Progenitor cell of endocrine pancreas (in vitro differentiated cells): ENCODE results near the gene IL12A. TPM values are rescaled to one million over a fixed set of nuclear protein-coding genes. Genes with fewer than 3 reads are reported as not detected.

Experiments used
- DNase-seq: peaks from one replicate; pipeline ENCODE4 v3.0.0; 2021; ENCODE audit warnings: low spot score; ENCODE audit not compliant: unreplicated experiment
- H3K27ac Mint-ChIP-seq: 2 replicates; pipeline ENCODE4 v1.8.0; 2021; ENCODE audit warnings: mild to moderate bottlenecking, moderate library complexity, mixed read lengths
- H3K27me3 Mint-ChIP-seq: 2 replicates; pipeline ENCODE4 v1.8.0; 2021; ENCODE audit warnings: mixed read lengths
- H3K36me3 Mint-ChIP-seq: 2 replicates; pipeline ENCODE4 v1.8.0; 2022; ENCODE audit warnings: mixed read lengths; ENCODE audit not compliant: insufficient read depth
- H3K4me1 Mint-ChIP-seq: 2 replicates; pipeline ENCODE4 v1.8.0; 2021; ENCODE audit warnings: low read depth, mixed read lengths
- H3K4me3 Mint-ChIP-seq: 2 replicates; pipeline ENCODE4 v1.8.0; 2021; ENCODE audit warnings: low read depth, mild to moderate bottlenecking, moderate library complexity, mixed read lengths
- H3K9me3 Mint-ChIP-seq: 2 replicates; pipeline ENCODE4 v1.8.0; 2021; ENCODE audit warnings: low read depth, mixed read lengths
- CTCF ChIP-seq: fragments of 200-600 bp; sonication (generic); IDR thresholded peaks from one replicate; pipeline ENCODE4 v1.5.0; 2021; ENCODE audit warnings: antibody characterized with exemption, mild to moderate bottlenecking; ENCODE audit not compliant: unreplicated experiment
- total RNA-seq: library from RNA; stranded (reverse); gene quantifications from 2 replicates; pipeline ENCODE4 v1.2.1, GENCODE V29; 2021

The IL12A gene
- total RNA-seq, 1 donor from 2014 or later, result not detected

- Mint-ChIP-seq H3K4me1 (peaks cover 27% of the 10 kb centered on the region), H3K27me3 (peaks cover 41% of the 10 kb centered on the region), H3K4me3 (no peak overlapping the region), H3K36me3 (no peaks in the 10 kb centered on the region), H3K27ac (no peak overlapping the region), H3K9me3 (peaks cover 7% of the 10 kb centered on the region)
- no peak for TF ChIP-seq CTCF
- DNase-seq, result no peak
Measured at GRCh38 chr3:159991591-159991990, 3.0 kb downstream of the IL12A start.

GRCh38 chr3:159992589-159992988 lies 4.0 kb downstream of the IL12A start:
- Mint-ChIP-seq H3K27ac (no peak overlapping the region), H3K4me1 (peaks cover 27% of the 10 kb centered on the region), H3K36me3 (no peaks in the 10 kb centered on the region), H3K9me3 (peaks cover 7% of the 10 kb centered on the region), H3K27me3 (peaks cover 37% of the 10 kb centered on the region), H3K4me3 (no peak overlapping the region)
- DNase-seq, result no peak
- no peak for TF ChIP-seq CTCF

- Mint-ChIP-seq H3K4me1 (peaks cover 27% of the 10 kb centered on the region), H3K9me3 (peaks cover 7% of the 10 kb centered on the region), H3K27me3 (peaks cover 28% of the 10 kb centered on the region), H3K4me3 (no peak overlapping the region), H3K36me3 (no peaks in the 10 kb centered on the region), H3K27ac (no peak overlapping the region)
- DNase-seq, result no peak
- no peak for TF ChIP-seq CTCF
Measured at GRCh38 chr3:159994182-159994581, 5.5 kb downstream of the IL12A start.

- peaks cover 22% of the 10 kb centered on the region for H3K27me3 Mint-ChIP-seq
- no peaks in the 10 kb centered on the region for H3K36me3 Mint-ChIP-seq
- no peak overlapping the region for H3K27ac Mint-ChIP-seq
- peaks cover 7% of the 10 kb centered on the region for H3K9me3 Mint-ChIP-seq
- no peak for TF ChIP-seq CTCF
- DNase-seq, result no peak
- H3K4me1 Mint-ChIP-seq, result peaks cover 27% of the 10 kb centered on the region
- H3K4me3 Mint-ChIP-seq, result no peak overlapping the region
Measured at GRCh38 chr3:159995091-159995490, 6.5 kb downstream of the IL12A start.

GRCh38 chr3:159996018-159996417 lies 7.4 kb downstream of the IL12A start:
- peaks cover 24% of the 10 kb centered on the region for H3K4me1 Mint-ChIP-seq
- H3K9me3 Mint-ChIP-seq, result peaks cover 7% of the 10 kb centered on the region
- no peak for DNase-seq
- no peak for TF ChIP-seq CTCF
- H3K36me3 Mint-ChIP-seq, result no peaks in the 10 kb centered on the region
- H3K27me3 Mint-ChIP-seq, result peaks cover 13% of the 10 kb centered on the region
- H3K4me3 Mint-ChIP-seq, result no peak overlapping the region
- no peak overlapping the region for H3K27ac Mint-ChIP-seq
